ENCODE data around the gene CETP.
A peak's percentile ranks its signal among the peaks of the same experiment; 100 is the strongest.
"Not testable (repeated sequence)": the region's sequence is repeated elsewhere in the genome, so short reads cannot be mapped to it uniquely, and the experiment has no call there.

The CETP gene

GRCh38 chr16:56961851-56962281 is at the start of gene CETP:
Gene CETP, plus strand, starts transcription at chr16:56961950. Its CDS starts 30 bp downstream, at chr16:56961980.
- FAIRE-seq: no peak

- no peak for FAIRE-seq
Observed at GRCh38 chr16:56912746-56913708, 48.7 kb upstream of the CETP start.

GRCh38 chr16:56914896-56915295 is 46.9 kb upstream of the CETP start:
- FAIRE-seq: no peak

- no peak for FAIRE-seq
Observed at GRCh38 chr16:56915336-56916119, 46.2 kb upstream of the CETP start.

GRCh38 chr16:56916571-56917403 is 45.0 kb upstream of the CETP start:
- no peak for FAIRE-seq

- no peak for FAIRE-seq
Observed at GRCh38 chr16:56918467-56919012, 43.2 kb upstream of the CETP start.

- no peak for FAIRE-seq
Observed at GRCh38 chr16:56919099-56919800, 42.5 kb upstream of the CETP start.

- FAIRE-seq: no peak
Observed at GRCh38 chr16:56921571-56921970, 40.2 kb upstream of the CETP start.

- FAIRE-seq: no peak
Observed at GRCh38 chr16:56923481-56924091, 38.2 kb upstream of the CETP start.

- no peak for FAIRE-seq
Observed at GRCh38 chr16:56927471-56927870, 34.3 kb upstream of the CETP start.

GRCh38 chr16:56929639-56930038 is 32.1 kb upstream of the CETP start:
- no peak for FAIRE-seq

GRCh38 chr16:56930486-56931270 is 31.1 kb upstream of the CETP start:
- no peak for FAIRE-seq

GRCh38 chr16:56931271-56931891 is 30.4 kb upstream of the CETP start:
- FAIRE-seq: no peak

- no peak for FAIRE-seq
Observed at GRCh38 chr16:56931892-56932720, 29.6 kb upstream of the CETP start, which contains the start of gene HERPUD1. Gene HERPUD1, plus strand, starts transcription at chr16:56932142. Its CDS starts 103 bp downstream, at chr16:56932245.

GRCh38 chr16:56932721-56933619 is 28.8 kb upstream of the CETP start:
- peak; percentile 82 for FAIRE-seq

- FAIRE-seq: no peak
Observed at GRCh38 chr16:56933828-56934598, 27.7 kb upstream of the CETP start.

- not testable (repeated sequence) for FAIRE-seq
Observed at GRCh38 chr16:56934599-56935145, 27.1 kb upstream of the CETP start.

All from islet of Langerhans (tissue), 1 donor.